Measurements from ENCODE around the gene C2orf81. TPM values are rescaled to one million over a fixed set of nuclear protein-coding genes. Genes with fewer than 3 reads are reported as not detected.

C2orf81 gene
- total RNA-seq = 0.92 TPM

DNA sequence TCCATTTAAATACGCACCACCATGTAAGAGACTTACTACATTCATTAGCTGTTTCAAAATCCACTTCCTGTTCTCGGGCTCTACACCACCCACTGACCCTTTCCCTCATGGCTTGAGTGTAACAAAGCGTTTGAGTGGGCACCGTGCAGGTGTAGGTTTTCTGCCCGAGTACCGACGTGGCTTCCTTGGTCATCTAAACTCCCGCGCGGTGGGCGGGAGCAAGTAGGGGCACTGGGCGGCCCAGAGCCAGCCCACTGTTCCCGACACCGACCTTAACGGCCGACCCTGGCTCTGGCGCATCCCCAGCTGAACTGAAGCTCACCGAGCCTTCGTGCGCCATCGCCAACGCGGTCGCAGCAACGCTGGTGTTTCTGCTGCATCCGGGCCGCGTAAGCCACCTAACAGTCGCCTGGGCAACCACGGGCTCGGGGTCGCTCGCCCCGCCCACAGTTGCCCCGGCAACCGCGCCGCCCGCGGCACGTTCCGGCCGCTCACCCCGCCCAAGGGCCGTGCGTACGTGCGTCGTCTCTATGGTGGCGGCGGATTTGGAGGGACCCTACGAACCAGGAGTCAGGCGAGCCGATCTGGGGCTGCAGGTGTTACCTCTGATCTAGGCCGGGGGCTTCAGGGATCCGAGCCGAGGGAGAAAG is at the start of gene C2orf81, which contains the start of gene WDR54:
Gene C2orf81, minus strand, starts transcription at position 399 of the 650 bp plus-strand sequence. Its CDS starts 59 bp downstream, at position 340.
Gene WDR54, plus strand, starts transcription at position 510 of the 650 bp plus-strand sequence. CDS start 424 bp downstream, outside the sequence.

DNA sequence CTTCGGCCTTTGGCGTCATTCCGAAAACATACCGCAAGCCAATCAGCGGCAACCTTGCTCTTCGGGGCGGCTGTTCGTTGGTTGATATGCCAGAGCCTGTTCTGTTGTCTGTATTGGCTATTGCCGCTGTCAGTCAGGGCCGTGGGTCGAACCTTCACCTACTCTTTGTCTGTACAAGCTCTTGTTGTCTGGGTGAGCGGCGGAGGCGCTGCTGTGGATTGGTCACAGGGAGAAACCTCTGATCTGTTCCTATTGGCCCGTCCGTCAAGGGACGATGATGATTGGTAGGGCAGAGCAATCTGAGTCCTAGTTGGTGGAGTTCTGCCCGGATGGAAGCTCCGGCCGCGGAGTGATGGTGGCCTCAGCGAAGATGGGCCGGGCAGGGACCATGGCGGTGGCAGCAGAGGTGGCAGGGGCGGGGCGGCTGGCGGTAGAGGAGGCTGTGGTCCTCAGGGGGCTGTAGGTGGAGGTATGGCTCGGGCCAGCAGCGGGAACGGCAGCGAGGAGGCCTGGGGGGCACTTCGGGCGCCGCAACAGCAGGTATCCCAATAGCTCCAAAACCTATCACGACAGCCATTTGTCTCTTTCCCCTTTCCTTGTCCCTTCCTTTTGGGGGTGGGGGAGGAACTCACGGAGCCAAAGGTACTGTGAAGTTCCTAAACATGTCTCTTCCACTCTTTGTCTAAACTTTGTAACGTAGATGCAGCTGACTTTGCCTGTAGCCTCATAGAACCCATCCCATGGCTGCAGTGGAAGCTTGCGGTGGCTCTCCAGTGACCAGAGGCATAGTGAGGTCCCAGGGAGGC is 36.9 kb upstream of the C2orf81 start, which contains the start of gene WBP1:
Gene WBP1, plus strand, starts transcription at position 307 of the 806 bp plus-strand sequence. Its CDS starts 165 bp downstream, at position 472.

DNA sequence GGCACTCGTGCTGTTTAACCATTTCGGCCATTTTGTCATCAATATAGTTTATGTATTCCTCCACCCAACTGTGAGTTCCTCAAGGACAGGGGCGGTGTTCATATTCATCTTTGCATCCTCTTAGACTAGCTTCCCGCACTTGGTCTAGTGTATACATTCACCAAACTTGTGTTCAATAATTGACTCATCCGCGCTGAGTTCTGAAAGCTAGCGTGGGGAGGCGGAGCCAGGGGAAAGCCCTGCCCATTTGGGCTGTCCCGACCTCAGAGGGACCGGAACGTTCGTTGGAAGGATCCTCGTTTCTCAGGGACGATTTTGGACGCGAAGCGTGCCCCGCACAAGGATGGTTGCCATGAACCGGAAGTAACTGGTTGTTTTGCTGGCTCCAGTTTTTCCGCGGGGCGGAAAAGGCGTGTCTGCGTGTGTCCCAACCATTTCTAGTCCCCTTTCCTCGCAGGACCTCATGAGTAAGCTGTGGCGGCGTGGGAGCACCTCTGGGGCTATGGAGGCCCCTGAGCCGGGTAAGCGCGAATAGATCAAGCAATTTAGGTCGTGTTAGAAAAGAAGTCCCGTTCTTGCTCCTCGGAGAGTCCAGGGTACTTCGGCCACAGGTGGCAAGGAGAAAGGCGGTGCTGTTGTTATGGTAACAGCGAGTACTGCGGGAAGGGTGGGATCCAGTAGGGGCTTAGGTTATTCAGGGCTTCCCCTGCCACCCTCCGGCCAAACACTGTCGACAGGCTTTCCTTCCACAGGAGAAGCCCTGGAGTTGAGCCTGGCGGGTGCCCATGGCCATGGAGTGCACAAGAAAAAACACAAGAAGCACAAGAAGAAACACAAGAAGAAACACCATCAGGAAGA is 33.5 kb upstream of the C2orf81 start, which contains the start of gene INO80B:
Gene INO80B, plus strand, starts transcription at position 434 of the 858 bp plus-strand sequence. Its CDS starts 30 bp downstream, at position 464.

DNA sequence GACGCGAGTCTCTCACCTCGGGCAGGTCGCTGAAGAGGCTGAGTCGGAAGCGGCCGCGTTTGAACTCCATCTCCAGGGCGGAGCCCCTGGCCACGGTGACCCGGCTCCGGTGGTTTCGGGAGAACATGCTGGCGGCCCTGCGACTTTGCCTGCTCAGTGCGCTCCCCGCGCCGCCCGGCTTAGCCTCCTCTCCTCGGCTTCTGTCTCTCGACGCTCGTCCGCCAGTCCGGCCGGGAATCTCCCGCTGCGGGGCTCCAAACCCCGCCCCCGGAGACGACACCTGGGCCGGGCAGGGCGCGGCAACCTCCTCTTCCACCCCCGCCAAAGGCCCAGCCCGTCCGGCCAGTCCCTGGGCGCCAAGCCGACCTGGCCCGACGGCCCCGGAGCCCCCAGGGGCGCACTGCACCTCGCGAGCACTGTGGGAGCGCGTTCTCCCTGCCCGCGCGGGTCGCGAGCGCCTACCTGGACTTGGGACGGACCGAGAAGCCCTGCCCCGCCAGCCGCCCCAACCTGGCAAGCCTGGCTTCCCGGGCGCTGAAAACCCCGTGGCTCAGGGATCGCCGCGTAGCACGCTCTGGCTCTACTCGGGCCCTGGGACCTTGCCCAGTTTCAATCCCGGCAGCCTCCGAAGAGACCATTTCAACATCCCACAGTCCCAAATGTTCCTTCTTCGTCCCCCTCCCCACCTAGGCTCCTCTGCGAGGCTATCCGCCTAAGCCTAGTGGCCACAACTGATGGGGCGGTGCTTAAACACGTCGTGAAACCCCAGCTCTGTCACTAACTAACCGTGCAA is 20.5 kb upstream of the C2orf81 start, which contains the start of gene RTKN:
Gene RTKN, minus strand, starts transcription at position 248 of the 793 bp plus-strand sequence. Its CDS starts 121 bp downstream, at position 127.

DNA sequence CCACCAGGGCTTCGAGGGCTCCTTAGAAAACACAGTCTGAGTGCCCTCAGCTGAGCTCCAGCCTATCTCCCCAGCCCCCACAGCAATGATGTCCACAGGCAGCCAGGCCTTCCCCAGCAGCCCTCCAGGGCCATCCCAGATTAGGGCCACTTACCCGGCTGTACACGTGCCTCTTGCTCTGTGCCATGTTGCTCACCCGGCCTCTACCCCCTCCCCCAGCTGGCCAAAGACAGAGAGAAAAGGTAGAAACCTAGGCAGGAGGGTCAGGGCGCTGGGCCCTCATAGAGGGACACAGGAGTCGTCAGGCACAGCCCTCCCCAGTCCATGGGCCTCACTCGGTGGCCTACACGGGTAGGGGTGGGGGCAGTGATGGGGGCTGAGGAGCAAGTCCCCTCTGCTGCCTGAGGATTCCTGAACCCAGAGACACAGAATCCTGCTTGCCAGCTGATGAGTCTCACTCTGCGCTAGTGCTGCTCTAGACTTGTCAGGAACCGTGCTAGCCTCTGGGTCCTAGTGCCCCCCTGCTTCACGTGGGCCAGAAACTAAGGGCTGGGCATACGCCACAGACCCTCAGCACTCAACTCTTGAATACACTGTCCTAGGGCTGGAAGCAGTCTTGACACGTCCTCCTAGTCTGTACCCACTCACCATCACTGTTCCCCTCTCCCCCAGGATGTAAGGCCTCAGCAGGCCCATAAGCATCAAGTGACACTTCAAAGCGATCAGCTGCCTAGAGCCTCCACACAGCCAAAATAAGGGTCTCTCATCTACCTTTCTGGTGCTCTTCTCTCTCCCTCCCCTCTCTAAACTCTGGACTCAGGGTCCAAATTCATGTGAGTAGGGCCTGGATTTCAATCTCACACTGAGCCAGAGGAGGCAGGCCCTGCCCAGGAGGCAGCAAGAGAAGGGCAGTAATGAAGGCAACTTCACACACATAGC is 41.3 kb downstream of the C2orf81 start, which contains the start of gene DCTN1:
Gene DCTN1, minus strand, starts transcription at position 461 of the 939 bp plus-strand sequence. Its CDS starts 274 bp downstream, at position 187.

Other genes starting within 250 kb of the C2orf81 start
- 52.4 TPM for gene MOB1A, start 242.7 kb downstream of the C2orf81 start, total RNA-seq
- 31.1 TPM for gene MTHFD2, start 223.0 kb downstream of the C2orf81 start, total RNA-seq
- gene SLC4A5, start 78.2 kb downstream of the C2orf81 start, total RNA-seq = 3.2 TPM
- gene DCTN1, start 41.3 kb downstream of the C2orf81 start, total RNA-seq = 159 TPM
- 34.4 TPM for gene WDR54, start 111 bp upstream of the C2orf81 start, total RNA-seq
- 11.1 TPM for gene RTKN, start 20.3 kb upstream of the C2orf81 start, total RNA-seq
- 10.1 TPM for gene INO80B, start 33.5 kb upstream of the C2orf81 start, total RNA-seq
- 26.5 TPM for gene WBP1, start 36.8 kb upstream of the C2orf81 start, total RNA-seq
- gene MOGS, start 43.8 kb upstream of the C2orf81 start, total RNA-seq = 23.1 TPM
- gene MRPL53, start 51.1 kb upstream of the C2orf81 start, total RNA-seq = 15.0 TPM
- gene CCDC142, start 61.4 kb upstream of the C2orf81 start, total RNA-seq = 31.1 TPM
- gene TTC31, start 61.5 kb upstream of the C2orf81 start, total RNA-seq = 11.8 TPM
- gene LBX2, start 78.0 kb upstream of the C2orf81 start, total RNA-seq = not detected
- 9.5 TPM for gene PCGF1, start 86.1 kb upstream of the C2orf81 start, total RNA-seq
- not detected for gene TLX2, start 92.8 kb upstream of the C2orf81 start, total RNA-seq
- gene DQX1, start 104.6 kb upstream of the C2orf81 start, total RNA-seq = not detected
- 48.2 TPM for gene AUP1, start 108.1 kb upstream of the C2orf81 start, total RNA-seq
- gene HTRA2, start 108.3 kb upstream of the C2orf81 start, total RNA-seq = 46.1 TPM
- 6.7 TPM for gene LOXL3, start 132.3 kb upstream of the C2orf81 start, total RNA-seq
- 5.3 TPM for gene DOK1, start 133.1 kb upstream of the C2orf81 start, total RNA-seq
- gene M1AP, start 226.7 kb upstream of the C2orf81 start, total RNA-seq = 2.3 TPM
- gene SEMA4F, start 232.6 kb upstream of the C2orf81 start, total RNA-seq = 21.0 TPM